GM12878 (cell line): ENCODE measurements around the gene CACNA2D3. TPM values are rescaled to one million over a fixed set of nuclear protein-coding genes. Genes with fewer than 3 reads are reported as not detected.

Source experiments
- ATAC-seq: fragments of 200-7000 bp; cut with Tn5 transposase; 3 replicates; pipeline ENCODE4 v1.9.1; 2020; ENCODE audit warnings: mild to moderate bottlenecking, moderate library complexity
- BruUV-seq: library from RNA; stranded (reverse); fragments of 400-500 nt; replicated peaks from 2 replicates; lab custom pipeline; 2021; lab: Mats Ljungman, UMichigan
- CTCF ChIA-PET: fragments of 300-600 bp; sonication (Branson Sonifier 250); formaldehyde crosslinking; extraction: SDS; loops from one replicate; lab custom pipeline; 2021; ENCODE audit warnings: inconsistent platforms; lab: Yijun Ruan, JAX
- POLR2A ChIA-PET: fragments of 350-600 bp; formaldehyde crosslinking; extraction: SDS; loops from one replicate; lab custom pipeline; 2021; ENCODE audit warnings: inconsistent platforms; lab: Charles Lee
- RAD21 ChIA-PET: fragments of 300-600 bp; sonication (Branson Sonifier 250); formaldehyde crosslinking; loops from one replicate; lab custom pipeline; 2023; ENCODE audit warnings: antibody characterized with exemption; ENCODE audit not compliant: unreplicated experiment; lab: Charles Lee
- SMC1A ChIA-PET: fragments of 300-600 bp; sonication (Branson Sonifier 250); formaldehyde crosslinking; loops from one replicate; lab custom pipeline; 2023; ENCODE audit not compliant: unreplicated experiment, uncharacterized antibody; lab: Charles Lee
- DNase-seq: peaks from one replicate; pipeline ENCODE4 v3.0.0-alpha.2; 2011; ENCODE audit warnings: low read depth, low spot score
- FAIRE-seq: peaks from 3 replicates; lab custom pipeline; 2011; peaks lifted over from hg19 to GRCh38; lab: Jason Lieb, UNC
- H2AFZ ChIP-seq: 2 replicates; pipeline ENCODE4 v1.6.0; 2011; ENCODE audit warnings: low read depth, low read length, control low read depth; ENCODE audit not compliant: control insufficient read depth
- H3K27ac ChIP-seq: 2 replicates; pipeline ENCODE4 v1.5.1; 2011; ENCODE audit warnings: control low read depth; ENCODE audit not compliant: control insufficient read depth, insufficient read depth
- H3K27me3 ChIP-seq, 2 experiments: replicated peaks in 1 of 2; 2 replicates each; pipeline versions ENCODE4 v1.6.0 to v1.6.1; 2011; ENCODE audit warnings: low read length in 1 of 2; ENCODE audit not compliant: control insufficient read depth in 2 of 2, insufficient read depth in 2 of 2
- H3K36me3 ChIP-seq, 2 experiments: 2 replicates each; pipeline ENCODE4 v1.5.1; 2011; ENCODE audit warnings: low read length in 1 of 2; ENCODE audit not compliant: control insufficient read depth in 2 of 2, insufficient read depth in 2 of 2
- H3K4me1 ChIP-seq: 2 replicates; pipeline ENCODE4 v1.6.1; 2011; ENCODE audit warnings: mild to moderate bottlenecking, low read length, moderate library complexity, mixed read lengths; ENCODE audit not compliant: control insufficient read depth, insufficient read depth
- H3K4me2 ChIP-seq: 2 replicates; pipeline ENCODE4 v1.6.0; 2011; ENCODE audit warnings: control low read depth; ENCODE audit not compliant: control insufficient read depth, insufficient read depth
- H3K4me3 ChIP-seq: fragments of 200-600 bp; sonication (generic); 2 replicates; pipeline ENCODE4 v1.5.1; 2016
- H3K79me2 ChIP-seq: 2 replicates; pipeline ENCODE4 v1.6.0; 2011; ENCODE audit warnings: low read length; ENCODE audit not compliant: control insufficient read depth, insufficient read depth
- H3K9ac ChIP-seq: 2 replicates; pipeline ENCODE4 v1.8.0; 2011; ENCODE audit warnings: low read length, control low read depth, mixed read lengths; ENCODE audit not compliant: control insufficient read depth, insufficient read depth
- H3K9me3 ChIP-seq: replicated peaks from 3 replicates; pipeline ENCODE4 v1.5.1; 2011; ENCODE audit warnings: mild to moderate bottlenecking, low read length; ENCODE audit not compliant: control insufficient read depth, insufficient read depth
- H4K20me1 ChIP-seq: 2 replicates; pipeline ENCODE4 v1.6.0; 2011; ENCODE audit not compliant: control insufficient read depth, insufficient read depth
- BHLHE40 ChIP-seq, 2 experiments: fragments of 450-650 bp in 1 of 2; IDR thresholded peaks; 2 replicates each; pipeline ENCODE4 v1.6.1; 2011 to 2017; ENCODE audit warnings: low read depth in 2 of 2, borderline replicate concordance in 1 of 2, improper control_type of control experiment in 1 of 2, low read length in 1 of 2, mild to moderate bottlenecking in 1 of 2
- BRCA1 ChIP-seq: IDR thresholded peaks from 2 replicates; pipeline ENCODE4 v1.6.1; 2011; ENCODE audit warnings: low read depth, low read length, improper control_type of control experiment
- FOS ChIP-seq: IDR thresholded peaks from 3 replicates; pipeline ENCODE4 v1.6.1; 2011; ENCODE audit warnings: borderline replicate concordance; ENCODE audit not compliant: insufficient read length; ENCODE audit errors: extremely low read depth
- RAD21 ChIP-seq: IDR thresholded peaks from 2 replicates; pipeline ENCODE4 v1.6.1; 2011; ENCODE audit warnings: mild to moderate bottlenecking, low read depth, low read length, moderate library complexity; ENCODE audit not compliant: insufficient read depth
- SMARCA5 ChIP-seq: fragments of 450-650 bp; IDR thresholded peaks from 2 replicates; pipeline ENCODE4 v1.6.1; 2017; ENCODE audit warnings: mild to moderate bottlenecking
- TCF7 ChIP-seq: IDR thresholded peaks from 2 replicates; pipeline ENCODE4 v1.6.1; 2014; ENCODE audit warnings: antibody characterized with exemption, borderline replicate concordance
- WGBS: methylation state at CpG from one replicate; pipeline ENCODE4 v1.1.6; 2016; ENCODE audit warnings: low lambda C conversion rate; ENCODE audit not compliant: insufficient replicate concordance, insufficient coverage; ENCODE audit errors: missing lambda C conversion rate; 5-methylcytosine and 5-hydroxymethylcytosine counted together
- in situ Hi-C: fragments of 300-500 bp; cut with MboI; formaldehyde crosslinking; loops from 9 replicates; pipeline ENCODE4 v1.14.3; 2018; ENCODE audit warnings: mixed read lengths
- intact Hi-C: fragments of 100-400 bp; cut with micrococcal nuclease; formaldehyde crosslinking; loops from one replicate; pipeline ENCODE4 v1.14.2; 2022; ENCODE audit not compliant: unreplicated experiment
- polyA plus RNA-seq, 11 experiments: library from polyadenylated mRNA; depleted of rRNA in 4 of 11; unstranded in 6 of 11; stranded (reverse) in 5 of 11; fragments of >200 nt; fragmentation: Nextera tagmentation in 4 of 11; fragmentation: Illumina TruSeq in 1 of 11; extraction: Ambion mirVana in 4 of 11; extraction: Trizol in 1 of 11; gene quantifications; 1 replicate in 1 of 11; 2 replicates in 10 of 11; pipeline versions ENCODE4 v1.2.1 to v1.2.3, GENCODE V29; 2011 to 2016; ENCODE audit warnings: inconsistent platforms in 2 of 11, missing spikeins in 2 of 11, low read depth in 1 of 11
- total RNA-seq, 4 experiments: library from RNA; depleted of rRNA in 3 of 4; stranded (reverse); fragments of >200 nt in 3 of 4; fragmentation: Illumina TruSeq in 1 of 4; extraction: Trizol in 1 of 4; gene quantifications; 2 replicates each; pipeline versions ENCODE4 v1.2.1 to v1.2.3, GENCODE V29; 2013 to 2021
- TF ChIP-seq, protein P1 (sequence below), 3 experiments: IDR thresholded peaks in 2 of 3; conservative IDR thresholded peaks in 1 of 3; 2 replicates each; pipeline ENCODE4 v1.5.1; 2011; ENCODE audit warnings: low read depth in 3 of 3, low read length in 3 of 3, mild to moderate bottlenecking in 3 of 3, control low read depth in 2 of 3, moderate library complexity in 2 of 3, inconsistent platforms in 1 of 3, mixed read lengths in 1 of 3; ENCODE audit not compliant: control insufficient read depth in 2 of 3, insufficient read depth in 1 of 3; ENCODE audit errors: extremely low read depth in 1 of 3
- TF ChIP-seq, protein P2 (sequence below): fragments of 450-650 bp; IDR thresholded peaks from 2 replicates; pipeline ENCODE4 v1.6.1; 2014; ENCODE audit warnings: mild to moderate bottlenecking
- TF ChIP-seq, protein P3 (sequence below): fragments of 450-650 bp; IDR thresholded peaks from 2 replicates; pipeline ENCODE4 v1.6.1; 2018; ENCODE audit warnings: borderline replicate concordance, mild to moderate bottlenecking; ENCODE audit not compliant: partially characterized antibody

Gene CACNA2D3
- total and polyA plus RNA-seq, 10 of the 15 experiments (the other 5 are each of a cell fraction or from before 2014, with no cell fraction given), result not detected

DNA sequence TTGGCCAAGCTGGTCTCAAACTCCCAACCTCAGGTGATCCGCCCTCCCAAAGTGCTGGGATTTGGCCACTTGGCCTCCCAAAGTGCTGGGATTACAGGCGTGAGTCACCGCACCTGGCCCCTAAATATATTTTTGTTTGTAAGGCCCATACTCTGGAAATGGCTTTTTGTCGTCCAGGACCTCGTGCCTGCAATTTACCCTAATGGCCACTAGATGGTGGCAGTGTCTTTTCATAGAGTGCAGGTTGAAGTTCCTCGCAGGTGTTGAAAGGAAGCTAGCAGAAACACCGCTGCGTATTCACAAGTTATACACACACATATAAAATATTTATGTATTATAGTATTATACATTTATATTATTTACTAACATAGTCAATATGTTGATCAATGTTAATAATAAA lies 708.3 kb downstream of the CACNA2D3 start:
- BruUV-seq, result no TSS peak
- TF ChIP-seq, protein P1, sequence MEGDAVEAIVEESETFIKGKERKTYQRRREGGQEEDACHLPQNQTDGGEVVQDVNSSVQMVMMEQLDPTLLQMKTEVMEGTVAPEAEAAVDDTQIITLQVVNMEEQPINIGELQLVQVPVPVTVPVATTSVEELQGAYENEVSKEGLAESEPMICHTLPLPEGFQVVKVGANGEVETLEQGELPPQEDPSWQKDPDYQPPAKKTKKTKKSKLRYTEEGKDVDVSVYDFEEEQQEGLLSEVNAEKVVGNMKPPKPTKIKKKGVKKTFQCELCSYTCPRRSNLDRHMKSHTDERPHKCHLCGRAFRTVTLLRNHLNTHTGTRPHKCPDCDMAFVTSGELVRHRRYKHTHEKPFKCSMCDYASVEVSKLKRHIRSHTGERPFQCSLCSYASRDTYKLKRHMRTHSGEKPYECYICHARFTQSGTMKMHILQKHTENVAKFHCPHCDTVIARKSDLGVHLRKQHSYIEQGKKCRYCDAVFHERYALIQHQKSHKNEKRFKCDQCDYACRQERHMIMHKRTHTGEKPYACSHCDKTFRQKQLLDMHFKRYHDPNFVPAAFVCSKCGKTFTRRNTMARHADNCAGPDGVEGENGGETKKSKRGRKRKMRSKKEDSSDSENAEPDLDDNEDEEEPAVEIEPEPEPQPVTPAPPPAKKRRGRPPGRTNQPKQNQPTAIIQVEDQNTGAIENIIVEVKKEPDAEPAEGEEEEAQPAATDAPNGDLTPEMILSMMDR (IDR thresholded peaks at IDR 0.05 in 2 of 3, conservative IDR thresholded peaks at IDR 0.05 in 1 of 3; ENCODE audit: control insufficient read depth in 2 of 3, extremely low read depth in 1 of 3, insufficient read depth in 1 of 3, low read depth in 3 of 3, low read length in 3 of 3), result peak; percentile 44 to 72 (median 67)
- TF ChIP-seq SMARCA5 (no peak), RAD21 (peak; percentile 52)
- Histone ChIP-seq H3K4me1 (no peaks in the 10 kb centered on the region), H3K27ac (no peak overlapping the region), H3K79me2 (no peaks in the 10 kb centered on the region), H3K9ac (no peak overlapping the region), H2AFZ (no peak overlapping the region), H3K4me2 (no peak overlapping the region), H3K36me3 (no peaks in the 10 kb centered on the region), H3K9me3 (no peaks in the 10 kb centered on the region; the same call in 2 of the 3 replicates), H4K20me1 (no peaks in the 10 kb centered on the region; the same call in 1 of the 2 replicates), H3K4me3 (no peak overlapping the region), H3K27me3 (no peaks in the 10 kb centered on the region)
- DNase-seq (no peak), ATAC-seq (no peak), FAIRE-seq (peak; percentile 59)
- intact Hi-C loops (no loop called here), in situ Hi-C loops (no loop called here)
- CTCF ChIA-PET, result interaction anchor here (0.6 to 1.8 kb wide), 6 partner anchors 9 to 1425 kb away, joined by 3 to 5 read pairs (median 4); no protein-coding TSS in a partner anchor
- SMC1A ChIA-PET, result interaction anchor here (1.1 kb wide), 1 partner anchor 14 kb away, joined by 4 read pairs; no protein-coding TSS in a partner anchor
- RAD21 ChIA-PET, result interaction anchor here (1.1 kb wide), 1 partner anchor 11 kb away, joined by 3 read pairs; no protein-coding TSS in a partner anchor
- WGBS, result 42% methylated on average over 8 of the region's 8 CpGs
- POLR2A ChIA-PET, result no interaction called here

DNA sequence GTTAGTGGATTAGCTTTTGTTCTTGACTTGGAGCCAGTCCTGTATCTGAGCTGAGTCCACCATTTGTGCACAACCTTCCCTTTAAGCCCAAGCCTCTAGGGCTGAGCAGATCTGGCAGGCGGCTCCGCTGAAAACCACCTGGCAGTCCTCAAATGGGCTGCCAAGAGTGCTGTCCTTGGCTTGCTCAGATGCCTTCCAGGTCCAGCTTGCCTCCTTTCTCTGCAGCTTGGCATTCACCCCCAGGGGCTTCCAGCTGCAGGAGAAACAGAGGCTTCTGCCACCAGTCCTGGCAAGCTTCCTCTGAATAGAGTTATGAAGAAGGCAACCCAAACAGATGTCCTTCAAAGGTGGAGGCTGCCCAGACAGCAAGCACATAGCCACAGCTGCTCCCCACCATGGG lies 708.8 kb downstream of the CACNA2D3 start:
- no peak overlapping the region for H2AFZ ChIP-seq
- CTCF ChIA-PET, result interaction anchor here (0.6 to 1.8 kb wide), 6 partner anchors 9 to 1587 kb away, joined by 3 to 5 read pairs (median 4); no protein-coding TSS in a partner anchor
- H3K4me1 ChIP-seq, result no peaks in the 10 kb centered on the region
- intact Hi-C loops (no loop called here), in situ Hi-C loops (no loop called here)
- POLR2A ChIA-PET, result no interaction called here
- no peak for DNase-seq
- H3K4me2 ChIP-seq, result no peak overlapping the region
- H3K9ac ChIP-seq, result no peak overlapping the region
- no peak overlapping the region for H3K27ac ChIP-seq
- H3K4me3 ChIP-seq, result no peak overlapping the region
- SMC1A ChIA-PET, result interaction anchor here (1.1 kb wide), 1 partner anchor 15 kb away, joined by 4 read pairs; no protein-coding TSS in a partner anchor
- H3K27me3 ChIP-seq, result no peaks in the 10 kb centered on the region
- WGBS, result 86% methylated on average over 2 of the region's 2 CpGs
- BruUV-seq, result no TSS peak
- RAD21 ChIA-PET, result interaction anchor here (1.1 kb wide), 1 partner anchor 11 kb away, joined by 3 read pairs; no protein-coding TSS in a partner anchor
- H4K20me1 ChIP-seq, result no peaks in the 10 kb centered on the region; the same call in 1 of the 2 replicates
- FAIRE-seq, result no peak
- no peak for ATAC-seq
- no peaks in the 10 kb centered on the region; the same call in 2 of the 3 replicates for H3K9me3 ChIP-seq
- no peaks in the 10 kb centered on the region for H3K36me3 ChIP-seq
- H3K79me2 ChIP-seq, result no peaks in the 10 kb centered on the region
- TF ChIP-seq, protein P2, sequence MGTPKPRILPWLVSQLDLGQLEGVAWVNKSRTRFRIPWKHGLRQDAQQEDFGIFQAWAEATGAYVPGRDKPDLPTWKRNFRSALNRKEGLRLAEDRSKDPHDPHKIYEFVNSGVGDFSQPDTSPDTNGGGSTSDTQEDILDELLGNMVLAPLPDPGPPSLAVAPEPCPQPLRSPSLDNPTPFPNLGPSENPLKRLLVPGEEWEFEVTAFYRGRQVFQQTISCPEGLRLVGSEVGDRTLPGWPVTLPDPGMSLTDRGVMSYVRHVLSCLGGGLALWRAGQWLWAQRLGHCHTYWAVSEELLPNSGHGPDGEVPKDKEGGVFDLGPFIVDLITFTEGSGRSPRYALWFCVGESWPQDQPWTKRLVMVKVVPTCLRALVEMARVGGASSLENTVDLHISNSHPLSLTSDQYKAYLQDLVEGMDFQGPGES, result no peak
- no peak for TF ChIP-seq TCF7
- no peak for TF ChIP-seq FOS
- no peak for TF ChIP-seq BHLHE40 (IDR thresholded peaks at IDR 0.05; ENCODE audit: borderline replicate concordance in 1 of 2, low read depth in 2 of 2, low read length in 1 of 2)
- TF ChIP-seq BRCA1, result no peak
- TF ChIP-seq, protein P3, sequence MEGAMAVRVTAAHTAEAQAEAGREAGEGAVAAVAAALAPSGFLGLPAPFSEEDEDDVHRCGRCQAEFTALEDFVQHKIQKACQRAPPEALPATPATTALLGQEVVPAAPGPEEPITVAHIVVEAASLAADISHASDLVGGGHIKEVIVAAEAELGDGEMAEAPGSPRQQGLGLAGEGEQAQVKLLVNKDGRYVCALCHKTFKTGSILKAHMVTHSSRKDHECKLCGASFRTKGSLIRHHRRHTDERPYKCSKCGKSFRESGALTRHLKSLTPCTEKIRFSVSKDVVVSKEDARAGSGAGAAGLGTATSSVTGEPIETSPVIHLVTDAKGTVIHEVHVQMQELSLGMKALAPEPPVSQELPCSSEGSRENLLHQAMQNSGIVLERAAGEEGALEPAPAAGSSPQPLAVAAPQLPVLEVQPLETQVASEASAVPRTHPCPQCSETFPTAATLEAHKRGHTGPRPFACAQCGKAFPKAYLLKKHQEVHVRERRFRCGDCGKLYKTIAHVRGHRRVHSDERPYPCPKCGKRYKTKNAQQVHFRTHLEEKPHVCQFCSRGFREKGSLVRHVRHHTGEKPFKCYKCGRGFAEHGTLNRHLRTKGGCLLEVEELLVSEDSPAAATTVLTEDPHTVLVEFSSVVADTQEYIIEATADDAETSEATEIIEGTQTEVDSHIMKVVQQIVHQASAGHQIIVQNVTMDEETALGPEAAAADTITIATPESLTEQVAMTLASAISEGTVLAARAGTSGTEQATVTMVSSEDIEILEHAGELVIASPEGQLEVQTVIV, result no peak
- TF ChIP-seq, all 136 proteins: peak for 0
